ENCODE data around the gene MAGEA12.
"Not testable (repeated sequence)": the region's sequence is repeated elsewhere in the genome, so short reads cannot be mapped to it uniquely, and the experiment has no call there.

Gene MAGEA12, protein sequence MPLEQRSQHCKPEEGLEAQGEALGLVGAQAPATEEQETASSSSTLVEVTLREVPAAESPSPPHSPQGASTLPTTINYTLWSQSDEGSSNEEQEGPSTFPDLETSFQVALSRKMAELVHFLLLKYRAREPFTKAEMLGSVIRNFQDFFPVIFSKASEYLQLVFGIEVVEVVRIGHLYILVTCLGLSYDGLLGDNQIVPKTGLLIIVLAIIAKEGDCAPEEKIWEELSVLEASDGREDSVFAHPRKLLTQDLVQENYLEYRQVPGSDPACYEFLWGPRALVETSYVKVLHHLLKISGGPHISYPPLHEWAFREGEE

DNA sequence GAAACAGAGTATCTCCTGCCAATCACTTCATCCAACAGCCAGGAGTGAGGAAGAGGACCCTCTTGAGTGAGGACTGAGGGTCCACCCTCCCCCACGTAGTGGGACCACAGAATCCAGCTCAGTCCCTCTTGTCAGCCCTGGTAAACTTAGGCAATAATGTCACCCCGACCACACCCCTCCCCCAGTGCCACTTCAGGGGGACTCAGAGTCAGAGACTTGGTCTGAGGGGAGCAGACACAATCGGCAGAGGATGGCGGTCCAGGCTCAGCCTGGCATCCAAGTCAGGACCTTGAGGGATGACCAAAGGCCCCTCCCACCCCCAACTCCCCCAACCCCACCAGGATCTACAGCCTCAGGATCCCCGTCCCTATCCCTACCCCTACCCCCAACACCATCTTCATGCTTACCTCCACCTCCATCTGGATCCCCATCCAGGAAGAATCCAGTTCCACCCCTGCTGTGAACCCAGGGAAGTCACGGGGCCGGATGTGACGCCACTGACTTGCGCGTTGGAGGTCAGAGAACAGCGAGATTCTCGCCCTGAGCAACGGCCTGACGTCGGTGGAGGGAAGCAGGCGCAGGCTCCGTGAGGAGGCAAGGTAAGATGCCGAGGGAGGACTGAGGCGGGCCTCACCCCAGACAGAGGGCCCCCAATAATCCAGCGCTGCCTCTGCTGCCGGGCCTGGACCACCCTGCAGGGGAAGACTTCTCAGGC, at the start of gene MAGEA12, which contains the start of gene CSAG1:
Gene MAGEA12 (plus strand): TSS at position 497 of the 715 bp plus-strand sequence. CDS start 2,405 bp downstream, outside the sequence.
Gene CSAG1 (minus strand): TSS at position 461 of the 715 bp plus-strand sequence. CDS start 1,261 bp downstream, outside the sequence.
- H3K27ac ChIP-seq = no peak within 1 kb of the TSS
- H3K4me3 ChIP-seq = no peak within 1 kb of the TSS

DNA sequence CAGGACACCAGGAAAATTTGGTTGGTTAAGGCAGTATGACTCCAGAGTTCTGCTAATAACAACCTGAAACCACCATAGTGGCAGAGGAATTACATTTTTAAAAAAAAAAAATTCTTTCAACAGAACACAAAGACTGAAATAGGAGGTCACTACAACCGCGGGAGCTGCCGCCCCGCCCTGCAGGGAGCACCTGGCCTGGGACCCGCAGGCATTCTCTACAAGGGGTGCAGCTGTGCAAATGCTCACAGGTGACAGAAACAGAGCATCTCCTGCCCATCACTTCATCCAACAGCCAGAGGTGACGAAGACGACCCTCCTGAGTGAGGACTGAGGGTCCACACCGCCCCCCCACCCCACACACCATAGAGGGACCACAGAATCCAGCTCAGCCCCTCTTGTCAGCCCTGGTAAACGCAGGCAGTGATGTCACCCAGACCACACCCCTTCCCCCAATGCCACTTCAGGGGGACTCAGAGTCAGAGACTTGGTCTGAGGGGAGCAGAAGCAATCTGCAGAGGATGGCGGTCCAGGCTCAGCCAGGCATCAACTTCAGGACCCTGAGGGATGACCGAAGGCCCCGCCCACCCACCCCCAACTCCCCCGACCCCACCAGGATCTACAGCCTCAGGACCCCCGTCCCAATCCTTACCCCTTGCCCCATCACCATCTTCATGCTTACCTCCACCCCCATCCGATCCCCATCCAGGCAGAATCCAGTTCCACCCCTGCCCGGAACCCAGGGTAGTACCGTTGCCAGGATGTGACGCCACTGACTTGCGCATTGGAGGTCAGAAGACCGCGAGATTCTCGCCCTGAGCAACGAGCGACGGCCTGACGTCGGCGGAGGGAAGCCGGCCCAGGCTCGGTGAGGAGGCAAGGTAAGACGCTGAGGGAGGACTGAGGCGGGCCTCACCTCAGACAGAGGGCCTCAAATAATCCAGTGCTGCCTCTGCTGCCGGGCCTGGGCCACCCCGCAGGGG, 35.3 kb upstream of the MAGEA12 start, which contains the start of gene MAGEA3:
Gene MAGEA3 (plus strand): TSS at position 843 of the 980 bp plus-strand sequence. CDS start 2,039 bp downstream, outside the sequence.
- not testable (repeated sequence) for H3K27ac ChIP-seq

DNA sequence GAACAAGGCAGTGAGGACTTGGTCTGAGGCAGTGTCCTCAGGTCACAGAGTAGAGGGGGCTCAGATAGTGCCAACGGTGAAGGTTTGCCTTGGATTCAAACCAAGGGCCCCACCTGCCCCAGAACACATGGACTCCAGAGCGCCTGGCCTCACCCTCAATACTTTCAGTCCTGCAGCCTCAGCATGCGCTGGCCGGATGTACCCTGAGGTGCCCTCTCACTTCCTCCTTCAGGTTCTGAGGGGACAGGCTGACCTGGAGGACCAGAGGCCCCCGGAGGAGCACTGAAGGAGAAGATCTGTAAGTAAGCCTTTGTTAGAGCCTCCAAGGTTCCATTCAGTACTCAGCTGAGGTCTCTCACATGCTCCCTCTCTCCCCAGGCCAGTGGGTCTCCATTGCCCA, 33.2 kb upstream of the MAGEA12 start:
- H3K4me3 ChIP-seq, H3K27ac ChIP-seq: not testable (repeated sequence)

More for the DNA sequence above, 35.3 kb upstream of the MAGEA12 start, which contains the start of gene MAGEA3:
- not testable (repeated sequence) for H3K4me3 ChIP-seq

DNA sequence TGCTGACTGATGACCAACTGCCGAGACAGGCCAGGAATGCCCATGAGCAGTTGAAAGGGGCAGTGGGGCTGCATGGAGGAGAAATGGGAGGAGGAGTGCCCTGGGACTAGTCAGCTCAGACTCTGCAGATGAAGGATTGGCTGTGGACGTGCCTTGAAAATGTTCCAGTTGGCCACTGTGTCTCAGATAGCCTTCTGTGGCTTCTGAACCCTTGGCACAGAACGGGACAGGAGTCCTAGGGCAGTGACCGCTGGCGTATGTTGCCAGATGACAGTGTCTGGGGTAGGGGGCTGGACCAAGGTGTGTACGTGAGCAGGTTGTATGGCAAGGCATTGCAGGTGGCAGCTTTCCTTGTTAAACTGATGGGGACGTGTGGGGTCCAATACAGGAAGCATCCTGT, 27.1 kb upstream of the MAGEA12 start:
- not testable (repeated sequence) for H3K4me3 ChIP-seq, H3K27ac ChIP-seq

DNA sequence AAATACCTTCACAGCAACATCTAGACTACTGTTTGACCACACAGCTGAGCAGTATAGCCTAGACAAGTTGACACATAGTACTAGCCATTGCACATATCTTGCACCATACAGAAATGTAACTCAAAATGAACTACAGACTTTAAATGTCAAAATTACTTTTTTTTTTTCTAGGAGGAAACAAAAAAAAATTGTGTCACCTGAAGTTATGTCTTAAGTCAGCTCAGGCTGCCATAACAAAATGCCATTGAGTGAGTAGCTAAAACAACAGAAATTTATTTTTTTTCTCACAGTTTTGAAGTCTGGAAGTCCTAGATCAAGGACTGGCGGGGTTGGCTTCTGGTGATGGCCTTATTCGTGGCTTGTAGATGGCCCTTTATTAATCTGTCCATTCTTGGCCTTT, 24.4 kb upstream of the MAGEA12 start, which contains the start of gene CSAG2:
Gene CSAG2 (minus strand): TSS at position 101 of the 400 bp plus-strand sequence. CDS start 161 bp downstream, outside the sequence.
- not testable (repeated sequence) for H3K4me3 ChIP-seq, H3K27ac ChIP-seq

DNA sequence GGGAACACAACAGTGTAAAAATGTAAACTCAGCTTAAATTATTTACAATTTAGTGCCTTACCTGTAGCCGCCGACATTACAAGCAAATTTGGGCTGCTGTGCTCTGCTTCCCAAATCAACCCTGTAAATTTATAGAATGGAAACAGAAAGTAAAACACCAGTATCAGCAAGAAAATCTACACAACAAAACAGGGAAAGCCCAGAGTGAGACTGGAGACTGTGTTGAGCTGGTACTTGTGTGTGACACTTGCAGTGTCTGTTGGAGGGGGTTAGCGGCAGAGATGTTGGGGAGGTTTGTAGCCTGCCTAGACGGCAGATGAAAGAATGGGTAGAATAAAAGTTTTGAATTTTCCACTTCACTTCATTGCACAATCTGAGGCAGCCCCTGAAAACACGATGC, 20.4 kb upstream of the MAGEA12 start:
- not testable (repeated sequence) for H3K4me3 ChIP-seq, H3K27ac ChIP-seq

DNA sequence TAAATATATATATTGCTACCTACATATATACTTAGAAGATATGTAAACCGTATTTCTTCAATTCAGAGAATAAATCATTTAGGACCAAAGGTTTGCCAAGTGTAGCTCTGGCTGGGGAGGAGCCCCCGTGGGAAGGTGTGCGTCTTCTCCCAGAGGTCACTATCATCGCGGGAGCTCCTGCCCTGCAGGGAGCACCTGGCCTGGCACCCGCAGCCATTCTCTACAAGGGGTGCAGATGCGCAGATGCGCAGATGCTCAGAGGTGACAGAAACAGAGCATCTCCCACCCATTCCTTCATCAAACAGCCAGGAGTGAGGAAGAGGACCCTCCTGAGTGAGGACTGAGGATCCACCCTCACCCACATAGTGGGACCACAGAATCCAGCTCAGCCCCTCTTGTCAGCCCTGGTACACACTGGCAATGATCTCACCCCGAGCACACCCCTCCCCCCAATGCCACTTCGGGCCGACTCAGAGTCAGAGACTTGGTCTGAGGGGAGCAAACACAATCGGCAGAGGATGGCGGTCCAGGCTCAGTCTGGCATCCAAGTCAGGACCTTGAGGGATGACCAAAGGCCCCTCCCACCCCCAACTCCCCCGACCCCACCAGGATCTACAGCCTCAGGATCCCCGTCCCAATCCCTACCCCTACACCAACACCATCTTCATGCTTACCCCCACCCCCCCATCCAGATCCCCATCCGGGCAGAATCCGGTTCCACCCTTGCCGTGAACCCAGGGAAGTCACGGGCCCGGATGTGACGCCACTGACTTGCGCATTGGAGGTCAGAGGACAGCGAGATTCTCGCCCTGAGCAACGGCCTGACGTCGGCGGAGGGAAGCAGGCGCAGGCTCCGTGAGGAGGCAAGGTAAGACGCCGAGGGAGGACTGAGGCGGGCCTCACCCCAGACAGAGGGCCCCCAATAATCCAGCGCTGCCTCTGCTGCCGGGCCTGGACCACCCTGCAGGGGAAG, 19.5 kb upstream of the MAGEA12 start, which contains the start of gene MAGEA2B:
Gene MAGEA2B (plus strand): TSS at position 814 of the 973 bp plus-strand sequence. CDS start 2,479 bp downstream, outside the sequence.
- not testable (repeated sequence) for H3K4me3 ChIP-seq, H3K27ac ChIP-seq

DNA sequence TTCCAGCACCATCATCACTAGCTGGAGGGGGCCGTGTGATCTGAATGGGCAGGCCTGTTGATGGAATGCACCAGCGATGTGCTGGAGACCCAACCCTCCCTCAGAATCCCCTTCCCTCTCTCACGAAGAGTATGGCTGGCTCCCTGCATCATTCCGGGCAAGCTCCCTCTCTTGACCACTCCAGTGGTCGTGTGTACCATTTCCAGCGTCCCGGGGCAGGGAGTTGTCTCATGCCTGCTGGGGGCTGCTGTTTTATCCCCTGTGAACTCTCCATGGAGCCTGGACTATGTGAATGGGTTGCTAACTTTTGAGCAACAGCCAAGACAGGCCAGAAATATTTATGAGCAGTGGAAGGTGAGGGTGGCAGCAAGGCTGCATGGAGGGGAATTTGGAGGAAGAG, 8.1 kb upstream of the MAGEA12 start:
- H3K27ac ChIP-seq = no peak overlapping the region

DNA sequence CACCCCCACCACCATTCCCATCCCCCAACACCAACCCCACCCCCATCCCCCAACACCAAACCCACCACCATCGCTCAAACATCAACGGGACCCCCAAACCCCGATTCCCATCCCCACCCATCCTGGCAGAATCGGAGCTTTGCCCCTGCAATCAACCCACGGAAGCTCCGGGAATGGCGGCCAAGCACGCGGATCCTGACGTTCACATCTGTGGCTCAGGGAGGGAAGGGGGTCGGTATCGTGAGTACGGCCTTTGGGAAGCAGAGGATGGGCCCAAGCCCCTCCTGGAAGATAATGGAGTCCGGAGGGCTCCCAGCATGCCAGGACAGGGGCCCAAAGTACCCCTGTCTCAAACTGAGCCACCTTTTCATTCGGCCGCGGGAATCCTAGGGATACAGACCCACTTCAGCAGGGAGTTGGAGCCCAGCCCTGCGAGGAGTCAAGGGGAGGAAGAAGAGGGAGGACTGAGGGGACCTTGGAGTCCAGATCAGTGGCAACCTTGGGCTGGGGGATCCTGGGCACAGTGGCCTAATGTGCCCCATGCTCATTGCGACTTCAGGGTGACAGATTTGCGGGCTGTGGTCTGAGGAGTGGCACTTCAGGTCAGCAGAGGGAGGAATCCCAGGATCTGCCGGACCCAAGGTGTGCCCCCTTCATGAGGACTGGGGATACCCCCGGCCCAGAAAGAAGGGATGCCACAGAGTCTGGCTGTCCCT, 744 bp downstream of the MAGEA12 start:
- H3K4me3 ChIP-seq, H3K27ac ChIP-seq: not testable (repeated sequence)

More for the DNA sequence above, 8.1 kb upstream of the MAGEA12 start:
- H3K4me3 ChIP-seq = no peak overlapping the region

DNA sequence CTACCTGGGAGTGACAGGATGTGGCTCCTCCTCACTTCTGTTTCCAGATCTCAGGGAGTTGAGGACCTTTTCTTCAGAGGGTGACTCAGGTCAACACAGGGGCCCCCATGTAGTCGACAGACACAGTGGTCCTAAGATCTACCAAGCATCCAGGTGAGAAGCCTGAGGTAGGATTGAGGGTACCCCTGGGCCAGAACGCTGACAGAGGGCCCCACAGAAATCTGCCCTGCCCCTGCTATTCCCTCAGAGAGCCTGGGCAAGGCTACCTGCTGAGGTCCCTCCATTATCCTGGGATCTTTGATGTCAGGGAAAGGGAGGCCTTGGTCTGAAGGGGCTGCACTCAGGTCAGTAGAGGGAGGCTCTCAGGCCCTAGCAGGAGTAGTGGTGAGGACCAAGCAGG, 1.5 kb downstream of the MAGEA12 start:
- Histone ChIP-seq H3K4me3 (no peak overlapping the region), H3K27ac (no peak overlapping the region)

DNA sequence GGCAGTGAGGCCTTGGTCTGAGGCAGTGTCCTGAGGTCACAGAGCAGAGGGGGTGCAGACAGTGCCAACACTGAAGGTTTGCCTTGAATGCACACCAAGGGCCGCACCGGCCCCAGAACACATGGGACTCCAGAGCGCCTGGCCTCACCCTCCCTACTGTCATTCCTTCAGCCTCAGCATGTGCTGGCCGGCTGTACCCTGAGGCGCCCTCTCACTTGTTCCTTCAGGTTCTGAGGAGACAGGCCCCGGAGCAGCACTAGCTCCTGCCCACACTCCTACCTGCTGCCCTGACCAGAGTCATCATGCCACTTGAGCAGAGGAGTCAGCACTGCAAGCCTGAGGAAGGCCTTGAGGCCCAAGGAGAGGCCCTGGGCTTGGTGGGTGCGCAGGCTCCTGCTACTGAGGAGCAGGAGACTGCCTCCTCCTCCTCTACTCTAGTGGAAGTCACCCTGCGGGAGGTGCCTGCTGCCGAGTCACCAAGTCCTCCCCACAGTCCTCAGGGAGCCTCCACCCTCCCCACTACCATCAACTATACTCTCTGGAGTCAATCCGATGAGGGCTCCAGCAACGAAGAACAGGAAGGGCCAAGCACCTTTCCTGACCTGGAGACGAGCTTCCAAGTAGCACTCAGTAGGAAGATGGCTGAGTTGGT, 2.4 kb downstream of the MAGEA12 start:
- no peak overlapping the region for H3K27ac ChIP-seq
- no peak overlapping the region for H3K4me3 ChIP-seq

DNA sequence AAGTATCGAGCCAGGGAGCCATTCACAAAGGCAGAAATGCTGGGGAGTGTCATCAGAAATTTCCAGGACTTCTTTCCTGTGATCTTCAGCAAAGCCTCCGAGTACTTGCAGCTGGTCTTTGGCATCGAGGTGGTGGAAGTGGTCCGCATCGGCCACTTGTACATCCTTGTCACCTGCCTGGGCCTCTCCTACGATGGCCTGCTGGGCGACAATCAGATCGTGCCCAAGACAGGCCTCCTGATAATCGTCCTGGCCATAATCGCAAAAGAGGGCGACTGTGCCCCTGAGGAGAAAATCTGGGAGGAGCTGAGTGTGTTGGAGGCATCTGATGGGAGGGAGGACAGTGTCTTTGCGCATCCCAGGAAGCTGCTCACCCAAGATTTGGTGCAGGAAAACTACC, 3.0 kb downstream of the MAGEA12 start:
- H3K4me3 ChIP-seq, H3K27ac ChIP-seq: not testable (repeated sequence)

DNA sequence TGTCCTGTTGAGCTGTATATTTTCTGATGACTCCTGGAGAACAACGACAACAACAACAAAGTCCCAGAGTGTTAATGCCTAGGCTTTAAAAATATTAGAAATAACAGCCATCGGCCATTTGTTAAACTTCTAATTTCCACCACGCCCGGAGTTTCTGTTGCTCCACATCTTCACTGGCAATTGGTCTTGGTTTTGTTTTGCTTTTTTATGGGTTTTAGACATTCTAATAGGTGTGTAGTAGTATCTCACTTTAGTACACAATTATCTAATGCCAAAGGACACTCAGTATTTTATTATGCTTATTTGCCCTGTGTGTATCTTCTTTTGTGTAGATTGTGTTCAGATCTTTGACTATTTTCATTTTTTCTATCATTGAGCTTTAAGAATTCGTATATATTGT, 5.0 kb downstream of the MAGEA12 start:
- no peak overlapping the region for H3K4me3 ChIP-seq
- H3K27ac ChIP-seq = no peak overlapping the region

DNA sequence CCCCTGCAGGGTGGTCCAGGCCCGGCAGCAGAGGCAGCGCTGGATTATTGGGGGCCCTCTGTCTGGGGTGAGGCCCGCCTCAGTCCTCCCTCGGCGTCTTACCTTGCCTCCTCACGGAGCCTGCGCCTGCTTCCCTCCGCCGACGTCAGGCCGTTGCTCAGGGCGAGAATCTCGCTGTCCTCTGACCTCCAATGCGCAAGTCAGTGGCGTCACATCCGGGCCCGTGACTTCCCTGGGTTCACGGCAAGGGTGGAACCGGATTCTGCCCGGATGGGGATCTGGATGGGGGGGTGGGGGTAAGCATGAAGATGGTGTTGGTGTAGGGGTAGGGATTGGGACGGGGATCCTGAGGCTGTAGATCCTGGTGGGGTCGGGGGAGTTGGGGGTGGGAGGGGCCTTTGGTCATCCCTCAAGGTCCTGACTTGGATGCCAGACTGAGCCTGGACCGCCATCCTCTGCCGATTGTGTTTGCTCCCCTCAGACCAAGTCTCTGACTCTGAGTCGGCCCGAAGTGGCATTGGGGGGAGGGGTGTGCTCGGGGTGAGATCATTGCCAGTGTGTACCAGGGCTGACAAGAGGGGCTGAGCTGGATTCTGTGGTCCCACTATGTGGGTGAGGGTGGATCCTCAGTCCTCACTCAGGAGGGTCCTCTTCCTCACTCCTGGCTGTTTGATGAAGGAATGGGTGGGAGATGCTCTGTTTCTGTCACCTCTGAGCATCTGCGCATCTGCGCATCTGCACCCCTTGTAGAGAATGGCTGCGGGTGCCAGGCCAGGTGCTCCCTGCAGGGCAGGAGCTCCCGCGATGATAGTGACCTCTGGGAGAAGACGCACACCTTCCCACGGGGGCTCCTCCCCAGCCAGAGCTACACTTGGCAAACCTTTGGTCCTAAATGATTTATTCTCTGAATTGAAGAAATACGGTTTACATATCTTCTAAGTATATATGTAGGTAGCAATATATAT, 20.4 kb downstream of the MAGEA12 start, which contains the start of gene MAGEA2:
Gene MAGEA2 (minus strand): TSS at position 157 of the 965 bp plus-strand sequence. CDS start 2,479 bp downstream, outside the sequence.
- not testable (repeated sequence) for H3K27ac ChIP-seq

DNA sequence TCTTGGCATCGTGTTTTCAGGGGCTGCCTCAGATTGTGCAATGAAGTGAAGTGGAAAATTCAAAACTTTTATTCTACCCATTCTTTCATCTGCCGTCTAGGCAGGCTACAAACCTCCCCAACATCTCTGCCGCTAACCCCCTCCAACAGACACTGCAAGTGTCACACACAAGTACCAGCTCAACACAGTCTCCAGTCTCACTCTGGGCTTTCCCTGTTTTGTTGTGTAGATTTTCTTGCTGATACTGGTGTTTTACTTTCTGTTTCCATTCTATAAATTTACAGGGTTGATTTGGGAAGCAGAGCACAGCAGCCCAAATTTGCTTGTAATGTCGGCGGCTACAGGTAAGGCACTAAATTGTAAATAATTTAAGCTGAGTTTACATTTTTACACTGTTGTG, 21.3 kb downstream of the MAGEA12 start:
- H3K27ac ChIP-seq, H3K4me3 ChIP-seq: not testable (repeated sequence)

More for the DNA sequence above, 20.4 kb downstream of the MAGEA12 start, which contains the start of gene MAGEA2:
- not testable (repeated sequence) for H3K4me3 ChIP-seq

DNA sequence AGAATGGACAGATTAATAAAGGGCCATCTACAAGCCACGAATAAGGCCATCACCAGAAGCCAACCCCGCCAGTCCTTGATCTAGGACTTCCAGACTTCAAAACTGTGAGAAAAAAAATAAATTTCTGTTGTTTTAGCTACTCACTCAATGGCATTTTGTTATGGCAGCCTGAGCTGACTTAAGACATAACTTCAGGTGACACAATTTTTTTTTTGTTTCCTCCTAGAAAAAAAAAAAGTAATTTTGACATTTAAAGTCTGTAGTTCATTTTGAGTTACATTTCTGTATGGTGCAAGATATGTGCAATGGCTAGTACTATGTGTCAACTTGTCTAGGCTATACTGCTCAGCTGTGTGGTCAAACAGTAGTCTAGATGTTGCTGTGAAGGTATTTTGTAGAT, 25.4 kb downstream of the MAGEA12 start, which contains the start of gene CSAG3:
Gene CSAG3 (plus strand): TSS at position 301 of the 400 bp plus-strand sequence.
- not testable (repeated sequence) for H3K4me3 ChIP-seq, H3K27ac ChIP-seq
